Neuronal stem cell (in vitro differentiated cells): ENCODE results near the gene MPRIP.
"Not testable (repeated sequence)": the region's sequence is repeated elsewhere in the genome, so short reads cannot be mapped to it uniquely, and the experiment has no call there.

ENCODE experiments used
- DNase-seq: peaks from one replicate; pipeline ENCODE4 v3.0.0-alpha.2; 2013; ENCODE audit warnings: low spot score
- H2AFZ ChIP-seq: one replicate; pipeline ENCODE4 v1.6.1; 2013; ENCODE audit warnings: mild to moderate bottlenecking, low read length, inconsistent platforms
- H2AK5ac ChIP-seq: 2 replicates; pipeline ENCODE4 v1.6.1; 2013; ENCODE audit warnings: low read depth, mild to moderate bottlenecking, inconsistent platforms, low read length, moderate library complexity, mixed read lengths
- H2BK120ac ChIP-seq: 2 replicates; pipeline ENCODE4 v1.6.1; 2013; ENCODE audit warnings: low read depth, mild to moderate bottlenecking, inconsistent platforms, low read length, moderate library complexity, mixed read lengths
- H2BK12ac ChIP-seq: one replicate; pipeline ENCODE4 v1.6.1; 2013; ENCODE audit warnings: low read length, inconsistent platforms
- H2BK15ac ChIP-seq: 2 replicates; pipeline ENCODE4 v1.6.1; 2013; ENCODE audit warnings: mild to moderate bottlenecking, low read length, inconsistent platforms, mixed read lengths
- H2BK5ac ChIP-seq: one replicate; pipeline ENCODE4 v1.6.1; 2013; ENCODE audit warnings: inconsistent platforms, mild to moderate bottlenecking, low read length, moderate library complexity
- H3K14ac ChIP-seq: one replicate; pipeline ENCODE4 v1.6.1; 2013; ENCODE audit warnings: low read length, inconsistent platforms
- H3K18ac ChIP-seq: 2 replicates; pipeline ENCODE4 v1.6.1; 2013; ENCODE audit warnings: low read length, inconsistent platforms
- H3K23ac ChIP-seq: 2 replicates; pipeline ENCODE4 v1.6.1; 2013; ENCODE audit warnings: low read depth, mild to moderate bottlenecking, mixed read lengths, low read length, inconsistent platforms; ENCODE audit not compliant: poor library complexity
- H3K27ac ChIP-seq: replicated peaks from 3 replicates; pipeline ENCODE4 v1.5.1; 2013; ENCODE audit warnings: low read length, inconsistent platforms
- H3K27me3 ChIP-seq, 3 experiments: 2 replicates each; pipeline ENCODE4 v1.6.1; 2013; ENCODE audit warnings: low read length in 3 of 3, mild to moderate bottlenecking in 2 of 3, inconsistent platforms in 1 of 3, low read depth in 1 of 3, mixed read lengths in 1 of 3, moderate library complexity in 1 of 3; ENCODE audit not compliant: control insufficient read depth in 3 of 3, insufficient read depth in 3 of 3
- H3K36me3 ChIP-seq, 2 donors: replicated peaks in 1 of 2; 2 replicates each; pipeline ENCODE4 v1.6.1; 2013; ENCODE audit warnings: low read length in 2 of 2; ENCODE audit not compliant: control insufficient read depth in 2 of 2, insufficient read depth in 2 of 2
- H3K4ac ChIP-seq: 2 replicates; pipeline ENCODE4 v1.6.1; 2013; ENCODE audit warnings: inconsistent platforms, mild to moderate bottlenecking, low read length, moderate library complexity
- H3K4me1 ChIP-seq, 2 donors: 1 replicate in 1 of 2; 2 replicates in 1 of 2; pipeline ENCODE4 v1.6.1; 2013; ENCODE audit warnings: low read length in 2 of 2, low read depth in 1 of 2; ENCODE audit not compliant: control insufficient read depth in 2 of 2, insufficient read depth in 1 of 2
- H3K4me2 ChIP-seq: one replicate; pipeline ENCODE4 v1.6.1; 2013; ENCODE audit warnings: mild to moderate bottlenecking, low read length, inconsistent platforms; ENCODE audit not compliant: insufficient read depth, poor library complexity, severe bottlenecking
- H3K4me3 ChIP-seq, 2 donors: 2 replicates each; pipeline ENCODE4 v1.5.1; 2013; ENCODE audit warnings: low read length in 2 of 2, mild to moderate bottlenecking in 2 of 2, inconsistent platforms in 1 of 2, moderate library complexity in 1 of 2
- H3K79me1 ChIP-seq: one replicate; pipeline ENCODE4 v1.6.1; 2013; ENCODE audit warnings: low read depth, mild to moderate bottlenecking, inconsistent platforms, low read length, moderate library complexity
- H3K9ac ChIP-seq: one replicate; pipeline ENCODE4 v1.6.1; 2013; ENCODE audit warnings: mild to moderate bottlenecking, low read depth, low read length, inconsistent platforms; ENCODE audit not compliant: poor library complexity
- H3K9me3 ChIP-seq, 2 donors: replicated peaks in 1 of 2; 2 replicates each; pipeline versions ENCODE3 to v1.6.1; 2013; ENCODE audit warnings: low read length in 2 of 2, mild to moderate bottlenecking in 2 of 2, inconsistent platforms in 1 of 2, low read depth in 1 of 2, mixed read lengths in 1 of 2, moderate library complexity in 1 of 2; ENCODE audit not compliant: control insufficient read depth in 2 of 2, insufficient read depth in 1 of 2
- H4K8ac ChIP-seq: one replicate; pipeline ENCODE4 v1.6.1; 2013; ENCODE audit warnings: low read depth, mild to moderate bottlenecking, inconsistent platforms, low read length, moderate library complexity
- H4K91ac ChIP-seq: one replicate; pipeline ENCODE4 v1.6.1; 2013; ENCODE audit warnings: low read length, low read depth, mild to moderate bottlenecking, inconsistent platforms; ENCODE audit not compliant: poor library complexity
- WGBS, 2 donors: extraction: QIAGEN DNeasy Blood & Tissue Kit; methylation state at CpG; one replicate each; pipeline ENCODE4 v1.1.7; 2013; ENCODE audit warnings: missing lambda C conversion rate in 2 of 2, mixed read lengths in 1 of 2; ENCODE audit not compliant: insufficient read length in 2 of 2, insufficient replicate concordance in 1 of 2; ENCODE audit errors: extremely low coverage in 2 of 2; 5-methylcytosine and 5-hydroxymethylcytosine counted together

MPRIP gene

GRCh38 chr17:17009972-17010371, 32.3 kb upstream of the MPRIP start:
- not testable (repeated sequence) for H4K8ac ChIP-seq, DNase-seq, H3K27ac ChIP-seq, H3K9ac ChIP-seq, H3K36me3 ChIP-seq, H2BK15ac ChIP-seq, H2BK120ac ChIP-seq, H4K91ac ChIP-seq, H2AK5ac ChIP-seq, H2AFZ ChIP-seq, H3K4me1 ChIP-seq, H3K79me1 ChIP-seq, H3K4me3 ChIP-seq, H3K9me3 ChIP-seq, H3K14ac ChIP-seq, H2BK5ac ChIP-seq, H3K18ac ChIP-seq, H3K27me3 ChIP-seq, H3K4ac ChIP-seq, H3K4me2 ChIP-seq, H2BK12ac ChIP-seq, H3K23ac ChIP-seq
- no CpG with 5 or more reads among the region's 4 CpGs for WGBS, 2 donors

GRCh38 chr17:17010545-17011034, 31.7 kb upstream of the MPRIP start:
- H3K4ac ChIP-seq, H3K14ac ChIP-seq, H3K27me3 ChIP-seq, H3K9me3 ChIP-seq, H2BK15ac ChIP-seq, DNase-seq, H4K8ac ChIP-seq, H3K9ac ChIP-seq, H2AFZ ChIP-seq, H3K4me1 ChIP-seq, H2AK5ac ChIP-seq, H2BK120ac ChIP-seq, H3K79me1 ChIP-seq, H3K27ac ChIP-seq, H3K36me3 ChIP-seq, H2BK5ac ChIP-seq, H3K4me2 ChIP-seq, H3K18ac ChIP-seq, H3K23ac ChIP-seq, H3K4me3 ChIP-seq, H2BK12ac ChIP-seq, H4K91ac ChIP-seq: not testable (repeated sequence)
- WGBS, 2 donors, result no CpG with 5 or more reads among the region's 12 CpGs

- H3K4me1 ChIP-seq, H3K27ac ChIP-seq, H3K23ac ChIP-seq, H4K91ac ChIP-seq, H3K4me3 ChIP-seq, DNase-seq, H2AK5ac ChIP-seq, H3K9ac ChIP-seq, H3K4me2 ChIP-seq, H2BK120ac ChIP-seq, H3K4ac ChIP-seq, H3K79me1 ChIP-seq, H3K9me3 ChIP-seq, H3K36me3 ChIP-seq, H2BK15ac ChIP-seq, H3K18ac ChIP-seq, H2BK12ac ChIP-seq, H3K27me3 ChIP-seq, H3K14ac ChIP-seq, H4K8ac ChIP-seq, H2AFZ ChIP-seq, H2BK5ac ChIP-seq: not testable (repeated sequence)
- WGBS, 2 donors, result no CpG with 5 or more reads among the region's 12 CpGs
These were observed 31.0 kb upstream of the MPRIP start for GRCh38 chr17:17011043-17011907.

- H3K4ac ChIP-seq, H3K36me3 ChIP-seq, H2BK12ac ChIP-seq, H3K4me3 ChIP-seq, H2AFZ ChIP-seq, DNase-seq, H3K9me3 ChIP-seq, H2BK15ac ChIP-seq, H4K8ac ChIP-seq, H3K79me1 ChIP-seq, H3K4me2 ChIP-seq, H3K4me1 ChIP-seq, H3K27ac ChIP-seq, H2BK5ac ChIP-seq, H2BK120ac ChIP-seq, H3K27me3 ChIP-seq, H3K23ac ChIP-seq, H2AK5ac ChIP-seq, H3K9ac ChIP-seq, H4K91ac ChIP-seq: not testable (repeated sequence)
- peak overlapping the region; percentile 76 for H3K18ac ChIP-seq
- peak overlapping the region; percentile 38 for H3K14ac ChIP-seq
- no CpG with 5 or more reads among the region's 14 CpGs for WGBS, 2 donors
These were observed 28.2 kb upstream of the MPRIP start for GRCh38 chr17:17013828-17014747.
